ENCODE measurements around the gene CNTD1.

The CNTD1 gene

DNA sequence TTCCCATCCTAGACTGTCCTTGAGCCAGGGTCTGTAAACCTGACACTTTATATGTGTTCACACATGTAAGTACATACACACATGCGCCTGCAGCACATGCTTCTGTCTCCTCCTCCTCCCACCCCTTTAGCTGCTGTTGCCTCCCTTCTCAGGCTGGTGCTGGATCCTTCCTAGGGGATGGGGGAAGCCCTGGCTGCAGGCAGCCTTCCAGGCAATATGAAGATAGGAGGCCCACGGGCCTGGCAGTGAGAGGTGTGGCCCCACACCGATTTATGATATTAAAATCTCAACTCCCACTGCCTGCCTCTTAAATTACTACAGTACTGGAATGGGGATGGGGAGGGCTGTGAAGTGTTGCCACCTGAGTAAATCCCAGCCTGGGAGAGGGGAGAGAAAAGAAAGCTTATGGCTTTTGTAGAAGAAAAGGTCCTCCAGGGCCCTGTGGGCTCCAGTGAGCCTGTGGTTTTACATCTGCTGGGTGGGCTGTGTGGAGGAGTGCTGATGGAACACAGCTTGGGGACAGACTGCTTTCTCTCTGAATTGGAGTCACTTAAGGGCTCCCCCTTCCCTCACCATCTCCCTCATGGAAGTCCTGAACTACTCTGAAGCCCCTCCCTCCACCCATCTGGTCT lies 19.2 kb upstream of the CNTD1 start:
- DNase-seq (ENCODE audit: low read depth) = no peak

DNA sequence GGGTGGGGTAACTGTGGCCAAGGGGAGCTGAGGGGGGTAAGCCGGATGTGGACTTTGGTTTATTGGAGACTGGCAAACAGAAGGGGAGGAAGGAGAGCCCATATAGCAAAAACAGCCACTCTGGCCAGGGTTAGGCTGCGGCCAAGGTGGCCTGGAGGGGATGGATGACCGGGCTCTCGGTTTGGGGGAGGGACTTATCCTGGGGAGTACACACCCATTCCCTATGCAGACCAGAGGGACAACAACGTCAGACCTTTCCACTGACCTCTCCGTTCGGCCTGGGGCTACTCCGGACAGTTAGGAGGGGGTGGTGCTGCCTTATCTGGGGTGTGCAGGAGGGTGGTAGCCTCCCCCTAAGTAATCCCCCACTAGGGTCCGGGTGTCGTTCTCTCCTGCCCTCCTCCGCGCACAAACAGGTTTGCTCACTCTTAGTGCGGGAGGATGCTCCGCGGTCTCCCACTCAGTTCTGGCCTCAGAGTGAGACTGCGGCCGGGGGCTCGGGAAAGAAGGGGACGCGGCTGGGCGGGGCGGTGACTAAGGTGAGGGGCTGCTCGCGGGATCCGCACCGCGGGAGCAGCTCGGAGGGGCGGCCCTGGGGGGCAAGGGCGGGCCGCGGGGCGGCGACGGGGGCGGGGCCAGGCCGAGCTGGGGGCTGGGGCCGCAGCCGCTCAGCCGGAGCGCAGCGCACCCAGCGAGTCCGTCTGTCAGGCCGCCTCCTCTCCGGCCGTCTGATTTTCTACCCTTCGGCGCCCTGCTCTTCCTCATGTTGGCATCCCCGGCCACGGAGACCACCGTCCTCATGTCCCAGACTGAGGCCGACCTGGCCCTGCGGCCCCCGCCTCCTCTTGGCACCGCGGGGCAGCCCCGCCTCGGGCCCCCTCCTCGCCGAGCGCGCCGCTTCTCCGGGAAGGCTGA lies 18.5 kb upstream of the CNTD1 start, which contains the start of gene WNK4:
TSS of gene WNK4 (plus strand) at position 675 of the 915 bp plus-strand sequence. CDS start at position 764, 89 bp downstream.
- no peak for DNase-seq (ENCODE audit: low read depth)

DNA sequence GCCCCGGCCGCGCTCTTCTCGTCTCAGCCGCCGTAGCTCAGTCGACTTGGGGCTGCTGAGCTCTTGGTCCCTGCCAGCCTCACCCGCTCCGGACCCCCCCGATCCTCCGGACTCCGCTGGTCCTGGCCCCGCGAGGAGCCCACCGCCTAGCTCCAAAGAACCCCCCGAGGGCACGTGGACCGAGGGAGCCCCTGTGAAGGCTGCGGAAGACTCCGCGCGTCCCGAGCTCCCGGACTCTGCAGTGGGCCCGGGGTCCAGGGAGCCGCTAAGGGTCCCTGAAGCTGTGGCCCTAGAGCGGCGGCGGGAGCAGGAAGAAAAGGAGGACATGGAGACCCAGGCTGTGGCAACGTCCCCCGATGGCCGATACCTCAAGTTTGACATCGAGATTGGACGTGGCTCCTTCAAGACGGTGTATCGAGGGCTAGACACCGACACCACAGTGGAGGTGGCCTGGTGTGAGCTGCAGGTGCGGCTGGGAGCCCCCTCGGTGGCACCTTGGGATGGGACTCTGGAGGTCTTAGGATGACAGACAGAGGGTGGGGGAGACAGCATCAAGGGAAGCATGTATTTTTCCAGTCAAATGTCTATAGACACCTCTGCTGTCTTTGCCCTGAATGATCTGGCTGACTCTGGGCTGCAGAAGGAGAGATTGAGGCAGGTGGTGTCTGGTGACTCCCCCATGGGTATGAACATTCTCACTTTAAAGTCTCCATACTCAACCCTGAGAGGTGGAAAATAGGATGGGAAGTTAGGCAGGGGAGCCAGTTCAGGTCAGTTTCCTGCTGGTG lies 17.6 kb upstream of the CNTD1 start:
- DNase-seq (ENCODE audit: low read depth) = no peak

DNA sequence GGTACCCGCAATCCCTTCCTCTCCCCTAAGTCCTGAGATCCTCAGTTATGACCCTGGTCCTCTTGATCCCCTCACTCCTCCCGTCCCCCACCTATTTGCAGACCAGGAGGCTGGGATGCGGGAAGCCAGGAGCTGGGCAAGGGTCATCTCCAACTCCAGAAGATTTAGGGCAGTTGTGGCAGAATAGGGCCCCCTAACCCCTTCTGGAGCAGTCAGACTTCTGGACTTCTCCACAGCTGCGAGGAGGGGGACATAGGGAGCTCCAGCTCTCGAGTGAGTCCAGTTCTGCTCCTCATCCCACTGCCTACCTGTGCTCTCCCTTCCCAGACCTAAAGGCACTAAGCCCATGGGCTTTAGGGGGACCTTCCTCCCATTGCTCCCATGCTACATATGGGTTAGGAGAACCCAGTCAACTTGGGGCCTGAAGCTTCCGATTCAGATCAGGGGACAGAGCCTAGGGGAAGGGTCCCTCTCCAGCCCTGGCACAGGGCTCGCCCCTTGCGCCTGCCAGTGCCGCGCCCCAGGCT lies 17.0 kb upstream of the CNTD1 start:
- DNase-seq (ENCODE audit: low read depth) = no peak

DNA sequence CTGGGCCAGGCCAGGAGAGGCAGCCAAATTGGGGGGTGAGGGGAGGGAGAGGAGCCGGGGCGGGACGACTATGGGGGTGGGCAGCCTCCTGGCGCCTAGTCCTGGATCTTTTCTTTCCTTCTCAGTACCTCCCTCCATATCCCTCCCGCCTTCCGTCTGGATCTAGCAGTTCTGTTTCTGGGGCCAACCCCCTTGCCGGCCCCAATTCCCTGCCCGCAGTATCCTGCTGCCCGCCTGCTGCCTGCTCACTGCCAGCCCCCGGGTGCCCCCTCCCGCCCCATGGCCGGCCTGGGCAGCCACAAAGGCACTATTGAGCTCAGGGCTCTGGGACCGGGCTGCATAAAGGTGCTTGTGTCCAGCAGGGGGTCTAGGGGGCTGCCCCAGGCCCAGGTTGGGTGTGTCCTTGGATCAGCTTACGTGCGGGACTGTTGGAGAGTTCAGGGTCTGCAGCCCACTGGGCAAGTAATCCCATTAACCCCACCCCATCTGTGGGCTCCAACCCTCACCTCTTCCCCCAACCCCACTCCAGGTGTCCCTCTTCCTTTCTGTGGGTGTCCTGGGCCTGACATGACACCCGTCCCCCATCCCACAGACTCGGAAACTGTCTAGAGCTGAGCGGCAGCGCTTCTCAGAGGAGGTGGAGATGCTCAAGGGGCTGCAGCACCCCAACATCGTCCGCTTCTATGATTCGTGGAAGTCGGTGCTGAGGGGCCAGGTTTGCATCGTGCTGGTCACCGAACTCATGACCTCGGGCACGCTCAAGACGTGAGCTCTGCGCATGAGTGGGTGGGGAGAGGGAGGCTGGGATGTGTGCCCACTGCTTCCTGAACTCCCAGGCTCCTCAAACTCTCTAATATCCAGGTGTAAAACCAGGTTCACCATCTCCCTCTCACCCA lies 16.2 kb upstream of the CNTD1 start:
- DNase-seq (ENCODE audit: low read depth) = no peak

DNA sequence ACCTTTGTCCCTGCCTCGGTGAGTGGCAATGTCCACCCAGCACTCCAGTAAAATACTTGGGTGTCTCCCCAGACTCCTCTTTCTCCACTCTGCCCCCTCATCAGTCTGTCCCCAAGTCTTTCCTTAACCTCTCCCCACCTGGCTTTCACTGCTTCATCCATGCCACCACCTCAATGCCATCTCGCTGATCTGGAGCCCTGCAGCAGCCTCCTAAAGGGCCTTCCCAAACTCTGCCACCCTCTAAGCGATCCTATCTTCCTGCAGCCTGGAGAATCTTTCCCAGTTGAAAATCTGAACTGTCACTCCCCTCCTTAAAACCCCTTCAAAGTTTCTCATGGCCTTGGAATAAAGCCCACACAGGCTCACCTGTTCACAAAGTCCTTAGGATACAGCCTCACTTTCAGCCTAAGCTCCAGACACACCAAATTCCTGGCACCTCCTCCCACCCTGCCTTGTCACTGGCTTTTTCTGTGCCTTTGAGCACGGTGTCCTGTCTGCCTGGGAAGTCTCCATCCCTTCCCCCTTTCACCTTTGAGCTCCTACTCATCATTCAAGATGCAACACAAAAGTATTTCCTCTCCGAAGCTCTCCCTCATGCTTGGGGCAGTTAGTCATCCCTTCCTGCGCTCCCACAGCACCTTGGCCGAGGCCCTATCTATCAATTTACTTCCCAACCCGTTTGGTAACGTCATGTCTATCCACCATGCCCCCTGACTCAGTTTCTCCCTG lies 15.4 kb upstream of the CNTD1 start:
- no peak for DNase-seq (ENCODE audit: low read depth)

DNA sequence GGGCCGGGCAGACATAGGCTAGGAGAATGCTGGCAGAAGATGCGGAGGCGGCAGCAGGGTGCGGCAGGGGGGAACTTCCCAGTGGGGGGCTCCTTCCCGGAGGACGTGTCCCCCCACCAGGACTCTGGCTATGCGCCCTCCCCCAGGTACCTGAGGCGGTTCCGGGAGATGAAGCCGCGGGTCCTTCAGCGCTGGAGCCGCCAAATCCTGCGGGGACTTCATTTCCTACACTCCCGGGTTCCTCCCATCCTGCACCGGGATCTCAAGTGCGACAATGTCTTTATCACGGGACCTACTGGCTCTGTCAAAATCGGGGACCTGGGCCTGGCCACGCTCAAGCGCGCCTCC lies 14.9 kb upstream of the CNTD1 start:
- no peak for DNase-seq (ENCODE audit: low read depth)

DNA sequence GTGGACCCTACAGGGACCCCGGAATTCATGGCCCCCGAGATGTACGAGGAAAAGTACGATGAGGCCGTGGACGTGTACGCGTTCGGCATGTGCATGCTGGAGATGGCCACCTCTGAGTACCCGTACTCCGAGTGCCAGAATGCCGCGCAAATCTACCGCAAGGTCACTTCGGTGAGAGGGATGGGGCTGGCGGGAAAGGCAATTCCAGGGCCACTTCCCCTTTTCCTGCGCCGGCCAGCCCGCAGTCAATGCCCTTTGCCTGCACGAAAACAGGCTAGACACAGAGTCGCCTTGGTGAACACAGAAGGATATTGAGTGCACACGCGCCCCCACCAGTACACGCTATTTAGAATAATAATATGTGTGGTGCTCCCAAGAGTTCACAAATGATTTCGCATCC lies 14.3 kb upstream of the CNTD1 start:
- DNase-seq (ENCODE audit: low read depth) = no peak

DNA sequence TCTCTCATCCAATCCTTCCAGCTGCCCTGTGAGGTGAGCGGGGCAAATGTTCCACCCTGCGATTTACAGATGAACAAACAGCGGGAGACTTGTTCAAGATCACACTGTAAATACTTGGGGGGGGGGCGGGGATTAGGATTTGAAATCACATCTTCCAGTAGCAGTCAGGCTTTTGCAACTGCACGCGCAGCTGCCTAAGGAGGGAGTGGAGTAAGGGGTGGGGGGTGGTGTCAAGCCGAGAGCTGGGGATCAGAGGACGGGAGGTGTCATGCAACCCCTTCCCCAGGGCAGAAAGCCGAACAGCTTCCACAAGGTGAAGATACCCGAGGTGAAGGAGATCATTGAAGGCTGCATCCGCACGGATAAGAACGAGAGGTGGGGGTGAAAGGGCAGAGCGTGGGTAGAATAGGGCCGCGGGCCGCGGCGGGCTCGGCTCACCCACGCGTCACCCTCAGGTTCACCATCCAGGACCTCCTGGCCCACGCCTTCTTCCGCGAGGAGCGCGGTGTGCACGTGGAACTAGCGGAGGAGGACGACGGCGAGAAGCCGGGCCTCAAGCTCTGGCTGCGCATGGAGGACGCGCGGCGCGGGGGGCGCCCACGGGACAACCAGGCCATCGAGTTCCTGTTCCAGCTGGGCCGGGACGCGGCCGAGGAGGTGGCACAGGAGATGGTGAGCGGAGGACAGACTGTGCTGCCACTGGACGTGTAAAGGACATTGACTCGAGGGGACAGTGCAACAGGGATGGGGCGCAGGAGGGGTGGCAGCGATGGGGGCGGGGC lies 13.7 kb upstream of the CNTD1 start:
- DNase-seq (ENCODE audit: low read depth) = no peak

DNA sequence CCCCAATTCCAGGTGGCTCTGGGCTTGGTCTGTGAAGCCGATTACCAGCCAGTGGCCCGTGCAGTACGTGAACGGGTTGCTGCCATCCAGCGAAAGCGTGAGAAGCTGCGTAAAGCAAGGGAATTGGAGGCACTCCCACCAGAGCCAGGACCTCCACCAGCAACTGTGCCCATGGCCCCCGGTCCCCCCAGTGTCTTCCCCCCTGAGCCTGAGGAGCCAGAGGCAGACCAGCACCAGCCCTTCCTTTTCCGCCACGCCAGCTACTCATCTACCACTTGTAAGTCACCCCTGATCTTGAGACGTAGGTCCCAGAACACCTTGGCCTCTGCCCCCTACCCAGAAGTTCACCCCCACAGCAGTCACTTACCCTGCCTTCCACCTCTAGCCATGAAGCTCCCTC lies 11.4 kb upstream of the CNTD1 start:
- DNase-seq (ENCODE audit: low read depth) = no peak

DNA sequence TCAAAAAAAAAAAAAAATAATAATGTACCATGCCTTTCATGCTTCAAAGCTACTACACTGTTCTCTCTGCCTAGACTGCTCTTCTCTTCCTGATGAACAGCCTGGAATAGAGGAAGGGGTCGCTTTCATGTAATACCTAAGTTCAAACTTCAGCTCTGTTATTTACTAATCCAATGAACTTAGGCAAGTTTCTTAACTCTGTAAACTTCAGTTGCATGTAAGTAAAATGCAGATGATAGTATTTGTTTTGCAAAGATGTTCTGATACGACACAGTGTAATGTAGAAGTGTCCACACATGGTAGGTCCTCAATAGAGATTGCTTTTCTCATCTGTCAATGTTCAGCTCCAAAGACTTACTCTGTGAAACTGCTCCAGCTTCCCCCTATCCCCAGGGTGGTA lies 6.7 kb upstream of the CNTD1 start:
- no peak for DNase-seq (ENCODE audit: low read depth)

DNA sequence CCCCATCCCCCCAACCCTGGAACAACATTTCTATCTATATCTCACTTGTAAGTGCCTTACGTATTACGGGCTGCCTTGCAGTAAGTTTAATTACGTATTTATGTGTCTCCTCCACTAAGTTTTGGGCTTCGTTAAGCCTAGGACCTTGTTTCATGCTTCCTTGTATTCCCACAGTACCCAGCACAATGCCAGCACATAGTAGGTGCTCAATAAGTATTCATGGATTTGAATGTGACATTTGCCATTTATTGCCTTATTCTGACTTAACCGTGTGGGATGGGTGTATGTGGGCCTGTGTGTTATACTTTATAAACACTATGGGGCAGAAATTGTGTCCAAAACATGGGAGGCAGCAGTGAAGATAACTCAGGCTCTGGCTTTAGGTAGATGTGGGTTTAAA lies 6.1 kb upstream of the CNTD1 start:
- DNase-seq (ENCODE audit: low read depth) = no peak

DNA sequence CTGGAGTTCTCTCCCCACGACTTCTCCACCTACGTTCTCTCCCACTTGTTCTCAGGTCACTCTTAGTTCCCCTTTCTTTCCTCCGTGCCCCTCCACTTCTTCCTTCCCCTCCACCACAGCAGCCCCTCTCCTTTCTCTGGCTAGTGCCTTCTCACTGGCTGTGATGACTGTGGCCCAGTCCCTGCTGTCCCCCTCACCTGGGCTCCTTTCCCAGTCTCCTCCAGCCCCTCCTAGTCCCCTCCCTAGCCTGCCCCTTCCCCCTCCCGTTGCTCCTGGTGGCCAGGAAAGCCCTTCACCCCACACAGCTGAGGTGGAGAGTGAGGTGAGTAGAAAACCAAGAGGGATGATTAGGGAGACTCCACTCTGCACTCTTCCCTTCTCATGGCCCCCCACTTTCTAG lies 3.6 kb upstream of the CNTD1 start:
- DNase-seq (ENCODE audit: low read depth) = no peak

DNA sequence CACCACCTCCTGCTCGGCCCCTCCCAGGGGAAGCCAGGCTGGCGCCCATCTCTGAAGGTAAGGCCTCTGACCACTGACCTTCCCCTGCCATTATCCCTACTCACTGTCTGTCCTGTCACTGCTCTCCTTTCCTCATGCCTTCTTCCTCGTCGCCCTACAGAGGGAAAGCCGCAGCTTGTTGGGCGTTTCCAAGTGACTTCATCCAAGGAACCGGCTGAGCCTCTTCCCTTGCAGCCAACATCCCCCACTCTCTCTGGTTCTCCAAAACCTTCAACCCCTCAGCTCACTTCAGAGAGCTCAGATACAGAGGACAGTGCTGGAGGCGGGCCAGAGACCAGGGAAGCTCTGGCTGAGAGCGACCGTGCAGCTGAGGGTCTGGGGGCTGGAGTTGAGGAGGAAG lies 3.2 kb upstream of the CNTD1 start:
- DNase-seq (ENCODE audit: low read depth) = no peak

DNA sequence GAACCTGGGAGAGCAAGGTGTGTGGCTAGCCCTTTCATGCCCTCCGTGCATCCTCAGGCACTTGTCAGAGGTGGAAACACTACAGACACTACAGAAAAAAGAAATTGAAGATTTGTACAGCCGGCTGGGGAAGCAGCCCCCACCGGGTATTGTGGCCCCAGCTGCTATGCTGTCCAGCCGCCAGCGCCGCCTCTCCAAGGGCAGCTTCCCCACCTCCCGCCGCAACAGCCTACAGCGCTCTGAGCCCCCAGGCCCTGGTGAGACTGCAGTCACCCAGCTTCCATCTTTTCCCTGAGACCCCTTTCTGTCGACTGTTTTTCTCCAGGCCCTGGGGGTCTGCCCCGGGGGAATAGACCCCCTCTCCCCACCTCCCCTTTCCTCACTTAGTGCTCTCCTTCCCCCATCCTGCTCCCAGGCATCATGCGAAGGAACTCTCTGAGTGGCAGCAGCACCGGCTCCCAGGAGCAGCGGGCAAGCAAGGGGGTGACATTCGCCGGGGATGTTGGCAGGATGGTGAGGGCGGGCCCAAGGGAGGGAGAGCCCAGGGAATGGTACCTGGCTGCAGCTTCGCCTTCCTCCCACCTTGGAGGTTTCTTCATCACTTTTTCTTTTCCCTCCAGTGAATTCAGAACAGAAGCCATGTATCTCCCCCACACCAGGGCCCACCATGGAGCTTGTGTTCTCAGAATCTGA lies 2.4 kb upstream of the CNTD1 start:
- no peak for DNase-seq (ENCODE audit: low read depth)

DNA sequence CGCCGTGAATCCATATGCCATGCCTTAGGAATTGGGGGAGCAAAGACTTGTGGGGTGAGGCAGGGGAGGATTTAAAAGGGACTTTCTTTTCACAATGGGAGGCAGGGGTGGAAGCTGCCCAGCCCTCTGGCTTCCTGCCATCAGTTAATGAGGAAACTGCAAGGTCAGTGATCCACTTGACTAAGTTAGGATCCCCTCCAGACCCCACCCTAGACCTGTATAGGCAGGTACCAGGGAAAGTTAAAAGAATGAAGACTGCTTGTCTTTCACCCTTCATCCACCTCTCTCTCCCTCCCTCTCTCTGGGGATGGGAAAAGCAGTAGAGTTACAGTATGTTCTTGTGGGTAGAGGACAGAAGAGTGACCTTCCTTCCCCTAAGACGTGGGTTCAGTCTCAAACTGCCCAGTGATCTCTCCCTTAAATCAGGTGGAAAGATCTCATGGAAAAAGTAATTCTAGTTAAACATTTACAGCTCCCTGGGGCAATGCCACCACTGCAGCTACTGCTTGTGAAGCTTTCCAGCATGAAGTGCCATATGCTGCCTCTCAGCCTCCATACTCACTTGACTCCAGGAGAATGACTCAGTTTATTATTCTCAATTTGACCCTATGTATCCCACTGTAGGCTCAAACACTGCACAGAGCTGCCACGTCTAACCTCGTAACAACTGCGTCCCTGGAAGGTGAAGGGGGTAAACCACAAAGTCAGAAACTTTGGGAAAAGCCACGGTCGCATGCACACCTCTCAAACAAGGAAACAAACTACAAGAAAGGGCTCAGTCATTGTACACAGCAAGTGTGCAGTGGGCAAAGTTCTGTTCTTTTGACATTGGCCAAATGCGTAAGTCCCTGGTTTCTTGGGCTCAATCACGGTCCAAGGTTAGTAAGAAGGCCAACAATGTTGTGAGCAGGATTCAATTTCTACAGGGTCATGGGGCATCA lies 1.3 kb upstream of the CNTD1 start:
- DNase-seq (ENCODE audit: low read depth) = no peak

DNA sequence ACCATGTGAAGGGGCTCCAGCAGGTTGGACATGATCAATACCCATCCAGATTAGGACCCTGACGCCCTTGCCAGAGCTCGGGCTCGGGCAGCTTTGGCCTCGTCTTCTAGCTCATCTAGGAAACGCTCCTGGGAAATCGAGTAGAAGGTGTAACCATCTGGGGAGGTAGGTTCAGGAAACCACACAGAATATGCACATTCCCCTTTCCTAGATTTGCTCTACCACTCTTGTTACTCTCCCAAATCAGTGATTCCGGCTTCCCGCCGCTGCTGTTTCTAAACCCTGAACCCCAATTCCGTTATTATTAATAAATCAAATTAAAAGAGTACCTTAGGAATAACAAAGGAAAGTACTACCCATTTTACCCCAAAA lies 664 bp upstream of the CNTD1 start:
- DNase-seq (ENCODE audit: low read depth) = no peak
